Fibroblast of skin of abdomen (primary cell): ENCODE results near the gene GRIP2.

ENCODE experiments used
- DNase-seq: peaks from one replicate; pipeline ENCODE4 v3.0.0-alpha.2; 2013

Gene GRIP2

DNA sequence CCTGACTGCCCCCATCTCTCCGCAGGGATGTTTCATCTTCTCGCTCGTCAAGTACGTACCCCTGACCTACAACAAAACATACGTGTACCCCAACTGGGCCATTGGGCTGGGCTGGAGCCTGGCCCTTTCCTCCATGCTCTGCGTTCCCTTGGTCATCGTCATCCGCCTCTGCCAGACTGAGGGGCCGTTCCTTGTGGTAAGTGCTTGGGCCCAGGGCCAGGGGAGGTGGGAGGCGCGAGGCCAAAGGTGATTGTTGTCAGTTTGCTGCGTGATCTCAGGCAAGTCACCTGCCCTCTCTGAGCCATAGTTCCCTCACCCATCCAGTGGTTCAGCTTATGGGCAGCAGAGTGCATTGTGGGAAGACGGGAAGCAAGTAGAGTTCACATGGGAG lies 58.5 kb downstream of the GRIP2 start:
- no peak for DNase-seq

DNA sequence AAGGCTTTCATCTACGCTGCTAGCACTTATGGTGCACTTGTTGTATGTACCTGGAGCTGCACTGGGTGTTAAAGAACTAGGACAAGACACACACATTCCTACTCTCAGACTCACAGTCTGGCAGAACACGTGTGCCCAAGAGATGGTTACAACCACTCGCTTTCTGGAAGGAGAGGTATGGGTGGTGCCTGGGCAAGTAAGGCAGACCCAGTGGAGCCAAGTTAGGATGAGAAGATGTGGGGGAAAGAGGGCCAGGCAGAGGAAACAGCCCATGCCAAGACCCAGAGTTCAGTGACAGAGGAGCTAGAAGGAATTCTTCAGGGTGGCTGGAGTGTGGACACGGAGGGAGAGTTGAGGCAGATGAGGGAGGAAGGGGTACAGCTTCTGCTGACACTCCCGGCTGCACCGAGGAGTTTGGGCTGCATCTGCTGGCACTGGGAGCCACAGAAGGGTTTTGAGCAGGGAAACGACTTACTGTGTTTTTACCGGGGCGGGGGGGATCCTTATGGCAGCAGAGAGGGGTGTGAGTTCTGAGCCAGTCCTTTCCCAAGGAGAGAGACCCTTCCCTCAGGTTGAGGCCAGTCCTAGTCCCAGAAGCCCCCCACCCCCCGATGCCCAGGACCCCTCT lies 59.0 kb downstream of the GRIP2 start:
- no peak for DNase-seq

DNA sequence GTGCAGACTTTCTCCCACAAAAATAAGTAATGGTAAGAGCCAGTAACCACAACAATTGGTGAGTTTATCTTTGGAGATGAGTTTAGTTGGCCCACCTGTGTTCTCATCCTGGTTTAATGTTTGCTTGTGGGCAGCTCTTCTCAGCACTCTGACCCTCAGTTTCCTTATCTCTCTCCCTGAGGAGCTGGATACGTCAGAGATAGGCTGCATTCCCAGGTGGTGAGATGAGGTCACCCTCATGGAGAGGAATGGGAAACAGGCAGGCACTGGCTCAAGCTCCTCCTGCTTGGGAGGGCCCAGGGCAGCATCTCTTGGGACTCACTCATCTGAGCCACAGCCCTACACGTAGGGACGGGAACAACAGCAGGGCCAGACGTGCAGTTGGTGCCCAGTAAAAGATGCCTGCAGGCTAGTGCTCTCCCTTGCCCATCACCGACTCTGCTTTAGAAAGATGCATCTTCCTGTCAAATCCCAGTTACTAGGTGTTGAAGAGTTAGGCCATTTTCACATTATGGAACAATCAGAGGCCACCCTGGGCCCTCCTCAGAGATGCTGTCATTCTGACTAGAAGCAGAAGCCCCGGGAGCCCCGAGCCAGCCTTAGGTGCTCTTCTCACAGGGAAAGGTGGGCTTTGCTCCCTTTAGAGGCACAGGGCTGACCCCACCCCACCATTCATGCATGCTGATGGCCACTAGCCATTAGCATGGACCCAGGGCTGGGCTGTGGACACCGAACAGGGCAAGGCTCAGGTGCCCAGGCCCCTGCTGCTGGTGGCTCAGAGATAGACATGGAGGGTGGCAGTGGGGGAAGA lies 59.7 kb downstream of the GRIP2 start:
- DNase-seq = peak; percentile 38

DNA sequence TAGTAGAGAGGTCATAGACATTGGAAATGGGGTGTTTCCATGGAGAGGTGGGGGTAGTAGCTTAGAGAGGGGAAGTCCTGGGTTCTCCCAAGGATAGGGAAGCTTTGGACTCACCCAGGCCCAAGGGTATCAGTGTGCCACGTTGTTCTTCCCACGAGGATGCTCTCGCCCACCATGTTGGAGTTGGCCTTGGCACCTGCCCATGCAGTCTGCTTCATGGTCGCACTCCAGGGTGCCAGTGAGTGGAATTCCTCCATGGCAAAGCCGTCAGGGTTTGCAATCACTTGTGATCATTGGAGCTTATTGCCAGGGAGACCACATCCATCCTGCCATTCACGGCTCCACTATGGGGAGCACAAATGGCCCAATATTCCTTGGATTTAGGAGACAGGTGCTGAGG lies 60.6 kb downstream of the GRIP2 start:
- no peak for DNase-seq

DNA sequence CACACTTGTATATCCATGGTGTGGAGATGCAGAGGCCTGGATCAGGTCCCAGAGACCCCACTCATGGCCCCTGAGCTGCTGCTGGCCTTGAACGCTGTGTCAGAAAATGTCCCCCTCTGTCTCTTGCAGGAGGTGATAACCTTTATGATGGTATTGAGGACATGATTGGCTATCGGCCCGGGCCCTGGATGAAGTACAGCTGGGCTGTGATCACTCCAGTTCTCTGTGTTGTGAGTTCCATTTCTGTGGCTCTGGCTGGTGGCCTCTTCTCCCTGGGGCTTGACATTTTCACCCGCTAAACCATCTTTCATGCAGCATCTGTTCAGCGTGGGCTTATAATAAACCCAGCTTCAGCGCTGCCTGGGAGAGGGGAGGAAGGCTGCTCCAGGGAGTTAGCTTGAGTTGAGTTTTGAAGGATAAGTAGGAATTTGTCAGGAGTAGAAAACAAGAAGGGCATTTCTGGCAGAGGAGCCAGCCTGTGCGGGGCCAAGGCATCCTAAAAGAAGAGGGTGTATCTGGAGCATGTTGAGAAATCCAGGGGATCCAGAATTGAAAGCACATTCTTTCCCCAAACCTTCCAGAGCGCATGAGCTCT lies 61.1 kb downstream of the GRIP2 start:
- DNase-seq = no peak

DNA sequence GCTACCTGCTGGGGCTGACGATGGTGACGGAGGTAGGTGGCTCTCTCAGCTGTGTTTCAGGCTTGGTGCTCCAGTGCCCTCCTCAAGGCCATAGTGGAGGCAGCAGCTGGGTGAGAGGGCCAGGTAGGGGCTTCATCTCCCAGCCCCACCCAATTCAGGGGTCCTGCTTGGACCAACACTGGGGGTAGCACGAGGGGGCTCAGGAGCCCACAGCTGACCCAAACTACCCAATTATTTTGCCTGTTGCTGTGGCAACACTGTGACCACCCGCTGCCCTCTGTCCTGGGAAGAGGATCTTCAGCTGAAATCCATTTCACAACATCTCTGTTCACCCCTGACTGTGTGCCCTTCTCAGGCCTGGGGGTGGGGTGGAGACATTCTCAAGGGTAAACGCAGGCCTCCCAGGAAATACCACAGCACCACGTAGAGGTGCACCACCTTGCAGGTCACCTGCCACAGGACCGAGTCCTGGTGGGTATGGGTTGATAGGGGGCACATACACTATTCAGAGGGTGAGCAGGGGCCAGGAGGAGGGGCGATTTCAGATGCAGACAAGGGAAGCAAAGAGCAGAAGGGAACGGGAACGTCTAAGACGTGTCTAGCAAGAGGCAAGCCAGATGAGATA lies 62.7 kb downstream of the GRIP2 start:
- DNase-seq = no peak

GRCh38 chr3:14476583-14477265 lies 63.4 kb downstream of the GRIP2 start:
- no peak for DNase-seq

DNA sequence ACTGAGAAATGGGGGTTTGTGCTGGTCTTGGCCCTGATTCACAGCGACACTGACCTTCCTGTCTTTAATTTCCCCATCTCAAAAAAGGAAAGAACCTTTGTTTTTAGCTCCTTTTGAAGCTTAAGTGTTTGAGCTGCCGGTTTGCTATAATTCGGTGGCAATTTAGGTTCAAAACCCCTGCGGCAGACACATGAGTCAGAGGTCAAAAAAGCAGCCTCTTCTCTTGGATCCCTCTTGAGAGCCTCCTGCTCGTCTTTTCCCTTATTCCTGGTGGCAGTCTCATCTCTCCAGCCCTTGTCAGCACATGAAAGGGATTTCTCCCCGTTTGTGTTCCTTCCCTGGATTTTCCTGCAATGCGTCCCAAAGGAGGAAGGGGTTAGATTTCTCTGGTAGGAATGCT lies 64.5 kb downstream of the GRIP2 start:
- DNase-seq = no peak

DNA sequence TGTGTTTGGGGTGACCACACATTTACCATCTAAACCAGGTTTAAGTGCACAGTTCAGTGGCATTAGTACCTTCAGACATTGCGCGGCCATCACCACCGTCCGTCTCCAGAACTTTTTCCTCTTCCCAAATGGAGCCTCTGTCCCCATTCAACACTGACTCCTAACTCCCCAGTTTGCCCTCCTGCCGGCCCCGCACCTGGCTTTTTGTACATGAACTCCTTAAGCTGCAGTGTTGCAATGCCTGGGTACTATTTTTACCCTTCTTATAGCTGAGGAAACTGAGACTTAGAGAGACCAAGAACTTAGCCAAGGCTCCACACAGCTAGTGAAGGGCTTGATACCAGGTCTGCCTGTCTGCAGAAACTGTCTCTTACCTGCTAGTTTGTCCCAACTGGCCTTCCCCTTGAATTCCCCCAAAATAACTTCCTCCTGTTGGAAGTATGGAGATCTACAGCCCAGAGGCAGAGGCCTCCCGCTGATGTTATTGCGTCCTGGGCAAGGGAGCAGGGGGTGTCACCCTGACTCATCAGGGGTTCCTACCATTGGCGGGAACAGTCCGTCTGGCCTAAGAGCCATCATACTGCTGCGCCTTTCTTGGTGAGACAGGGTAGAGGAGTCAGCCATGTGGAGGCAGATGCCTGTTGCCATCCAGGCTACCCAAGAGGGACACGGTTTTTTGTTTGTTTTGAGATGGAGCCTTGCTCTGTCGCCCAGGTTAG lies 65.6 kb downstream of the GRIP2 start:
- no peak for DNase-seq

DNA sequence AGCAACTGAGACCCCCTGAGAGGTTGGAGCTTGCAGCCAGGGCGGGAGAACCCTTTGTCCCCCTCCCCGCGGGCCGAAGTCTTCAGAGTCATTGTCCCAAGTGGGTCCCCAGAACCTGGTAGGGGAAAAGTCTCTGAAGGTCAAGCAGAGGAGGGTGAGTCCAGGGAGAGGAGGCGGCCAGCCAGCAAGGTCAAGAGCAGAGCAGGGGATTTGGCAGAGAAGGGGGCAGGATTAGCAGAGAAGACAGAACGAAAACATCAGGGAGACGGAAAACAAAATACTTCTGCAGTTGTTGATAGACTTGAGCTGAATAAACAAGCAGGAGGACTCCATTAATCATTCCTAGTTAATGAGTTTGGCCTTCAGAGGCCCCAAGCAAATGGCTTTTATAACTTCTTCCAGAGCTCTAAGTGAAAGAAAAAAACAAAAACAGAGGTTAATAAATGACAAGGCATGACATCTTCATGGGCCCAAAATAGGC lies 66.7 kb downstream of the GRIP2 start:
- DNase-seq = no peak

GRCh38 chr3:14472471-14473351 lies 67.4 kb downstream of the GRIP2 start:
- peak; percentile 91 for DNase-seq

DNA sequence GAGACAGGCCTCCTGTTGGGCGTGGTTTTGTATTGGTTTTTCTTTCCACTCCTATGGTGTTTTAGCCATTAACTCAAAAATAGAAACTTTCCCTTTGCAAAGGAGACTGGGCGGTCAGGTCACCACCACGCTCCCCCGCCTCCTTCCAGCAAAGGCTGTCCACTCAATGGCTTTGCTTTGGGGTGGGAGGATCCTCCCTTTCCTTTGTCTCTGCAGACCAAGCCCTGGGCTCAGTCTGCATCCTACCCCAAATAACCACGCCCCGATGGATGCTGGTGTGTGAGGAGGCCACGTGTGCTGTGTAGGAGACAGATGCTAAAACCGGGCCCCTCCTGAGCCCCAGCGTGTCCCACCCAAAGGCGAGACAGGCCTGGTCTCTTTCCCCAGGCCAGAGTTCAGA lies 68.5 kb downstream of the GRIP2 start:
- no peak for DNase-seq

- no peak for DNase-seq
Measured at GRCh38 chr3:14471016-14471415, 69.1 kb downstream of the GRIP2 start.

- no peak for DNase-seq
Measured at GRCh38 chr3:14470461-14470860, 69.7 kb downstream of the GRIP2 start.

GRCh38 chr3:14468621-14468981 lies 71.5 kb downstream of the GRIP2 start:
- no peak for DNase-seq

DNA sequence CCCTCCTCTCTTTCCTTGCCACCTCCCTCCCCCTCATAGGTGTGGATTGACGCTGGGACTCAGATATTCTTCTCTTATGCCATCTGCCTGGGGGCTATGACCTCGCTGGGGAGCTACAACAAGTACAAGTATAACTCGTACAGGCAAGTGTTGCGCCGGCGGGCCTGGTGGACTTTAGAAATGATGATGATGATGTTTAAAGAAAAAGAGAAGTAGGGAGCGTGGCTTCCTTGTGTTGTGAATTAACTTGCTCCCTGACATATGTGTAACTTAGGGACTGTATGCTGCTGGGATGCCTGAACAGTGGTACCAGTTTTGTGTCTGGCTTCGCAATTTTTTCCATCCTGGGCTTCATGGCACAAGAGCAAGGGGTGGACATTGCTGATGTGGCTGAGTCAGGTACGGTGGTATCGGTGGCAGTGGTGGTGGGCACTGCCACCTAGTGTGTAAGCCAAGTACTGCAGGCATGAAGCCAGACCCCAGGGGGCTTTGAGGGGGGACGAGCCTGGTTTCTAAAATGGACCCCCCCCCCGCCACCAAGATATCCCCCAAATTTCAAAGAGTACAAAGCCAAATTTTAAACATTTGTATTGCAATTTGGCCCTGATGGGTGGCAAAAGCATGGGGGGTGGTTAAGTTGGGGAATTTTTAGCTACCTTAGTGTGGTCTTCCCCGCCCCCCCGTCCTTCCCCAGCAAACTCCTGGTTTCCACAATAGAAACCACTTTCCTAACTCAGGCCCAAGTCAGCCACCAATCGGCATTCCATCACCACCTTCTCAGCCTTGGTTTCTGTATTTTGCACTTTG lies 72.1 kb downstream of the GRIP2 start:
- peak; percentile 34 for DNase-seq

GRCh38 chr3:14466179-14466903 lies 73.8 kb downstream of the GRIP2 start:
- DNase-seq = no peak

- no peak for DNase-seq
Measured at GRCh38 chr3:14465425-14465824, 74.7 kb downstream of the GRIP2 start.

- DNase-seq = no peak
Measured at GRCh38 chr3:14464521-14464920, 75.6 kb downstream of the GRIP2 start.

- DNase-seq = no peak
Measured at GRCh38 chr3:14464141-14464465, 76.0 kb downstream of the GRIP2 start.
